GM18526 (cell line): ENCODE measurements around the gene CTDNEP1.
A peak's percentile ranks its signal among the peaks of the same experiment; 100 is the strongest.

ENCODE experiments used
- POLR2A ChIP-seq: IDR thresholded peaks from 3 replicates; pipeline ENCODE4 v1.6.1; 2011; ENCODE audit not compliant: insufficient read length; ENCODE audit errors: extremely low read depth

The CTDNEP1 gene

DNA sequence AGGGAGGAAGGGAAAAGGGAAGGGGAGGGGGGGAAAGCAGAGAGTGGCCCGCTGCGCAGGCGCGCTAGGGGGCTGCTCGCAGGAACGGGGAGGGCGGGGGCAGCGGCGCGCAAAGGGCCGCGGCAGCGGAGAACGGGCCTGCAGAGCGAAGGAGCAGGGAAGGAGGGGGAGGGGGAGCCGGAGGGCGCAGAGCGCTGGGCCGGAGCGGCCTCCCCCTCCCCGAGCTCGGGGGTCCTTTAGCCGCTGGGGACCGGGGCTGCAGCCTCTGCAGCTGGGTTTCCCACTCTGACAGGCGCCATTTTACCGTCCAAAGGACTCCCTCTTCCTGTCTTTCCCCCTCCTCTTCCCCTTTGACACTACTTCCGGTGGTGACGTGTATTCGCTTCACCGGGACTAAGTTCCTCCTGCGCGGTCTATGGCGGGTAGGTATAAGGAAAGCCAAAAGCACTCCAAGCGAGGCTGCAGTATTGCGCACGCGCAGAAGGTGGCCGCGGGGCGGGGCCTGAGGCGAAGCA, at the start of gene CTDNEP1:
CTDNEP1 (minus strand) TSS at position 74 of the 515 bp plus-strand sequence. CDS start 438 bp downstream, outside the sequence.
- TF ChIP-seq POLR2A = peak; percentile 48

DNA sequence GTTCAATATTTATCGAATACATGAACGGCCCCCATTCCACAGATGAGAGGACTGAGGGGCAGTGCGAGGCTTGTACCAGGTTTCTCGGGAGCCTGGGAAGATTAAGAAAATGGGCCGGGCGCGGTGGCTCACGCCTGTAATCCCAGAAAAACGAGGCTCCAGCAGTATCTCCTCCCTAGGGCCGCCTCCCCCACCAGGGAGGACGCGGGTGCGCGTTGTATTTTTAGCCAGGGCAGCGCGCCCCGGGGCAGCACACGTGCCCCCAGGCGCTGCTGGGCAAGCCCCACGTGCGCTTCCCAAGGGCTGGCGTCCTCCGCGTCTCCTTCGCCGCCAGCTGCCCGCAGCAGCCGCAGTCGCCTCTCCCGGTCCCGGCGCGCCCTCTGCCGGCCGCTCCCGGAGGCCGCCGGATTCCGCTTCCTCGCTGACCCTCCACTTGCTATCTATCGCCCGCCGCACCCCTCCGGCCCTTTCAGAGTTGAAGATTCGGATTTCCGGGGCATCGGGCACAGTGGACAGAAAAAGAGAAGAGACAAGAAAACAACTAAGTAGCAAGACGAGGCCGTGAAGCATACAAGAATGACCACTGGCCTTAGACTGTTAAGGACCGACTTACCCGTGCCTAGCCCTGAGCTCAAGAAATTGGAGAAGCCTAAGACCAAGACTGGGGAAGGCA, 44.8 kb upstream of the CTDNEP1 start:
- no peak for TF ChIP-seq POLR2A

DNA sequence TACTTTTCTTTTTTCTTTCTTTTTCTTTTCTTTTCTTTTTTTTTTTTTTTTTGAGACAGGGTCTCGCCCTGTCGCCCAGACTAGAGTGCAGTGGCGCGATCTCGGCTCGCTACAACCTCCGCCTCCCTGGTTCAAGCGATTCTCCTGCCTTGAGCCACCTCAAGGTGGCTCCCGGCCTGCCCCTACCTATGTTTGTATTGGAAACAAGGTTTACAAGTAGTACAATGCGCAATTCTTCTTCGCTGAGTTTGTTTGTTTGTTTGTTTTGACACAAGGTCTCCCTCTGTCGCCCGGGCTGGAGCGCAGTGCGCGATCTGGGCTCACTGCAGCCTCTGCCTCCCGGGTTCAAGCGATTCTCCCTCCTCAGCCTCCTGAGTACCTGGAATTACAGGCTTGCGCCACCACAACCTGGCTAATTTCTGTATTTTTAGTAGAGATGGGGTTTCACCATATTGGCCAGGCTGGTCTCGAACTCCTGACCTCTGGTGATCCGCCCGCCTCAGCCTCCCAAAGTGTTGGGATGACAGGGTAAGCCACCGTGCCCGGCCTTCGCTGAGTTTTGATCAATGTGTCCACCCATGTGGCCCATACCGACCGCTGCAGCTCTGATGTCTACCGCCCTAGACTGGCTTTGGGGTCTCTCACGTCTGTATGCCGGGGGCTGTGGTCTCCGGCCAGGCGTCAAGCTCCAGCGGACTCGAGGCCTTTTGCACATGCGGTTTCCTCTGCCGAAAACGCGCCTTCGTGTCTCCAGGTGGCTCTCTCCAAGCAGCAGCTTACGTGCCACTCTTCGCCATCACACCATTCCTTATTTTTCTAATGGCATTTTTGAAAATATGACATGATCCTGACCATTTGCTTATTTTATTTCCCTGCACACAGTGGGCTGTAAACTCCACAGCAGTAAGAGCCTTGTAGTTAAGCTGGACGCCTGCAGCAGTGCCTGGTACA, 44.0 kb upstream of the CTDNEP1 start:
- TF ChIP-seq POLR2A = no peak

DNA sequence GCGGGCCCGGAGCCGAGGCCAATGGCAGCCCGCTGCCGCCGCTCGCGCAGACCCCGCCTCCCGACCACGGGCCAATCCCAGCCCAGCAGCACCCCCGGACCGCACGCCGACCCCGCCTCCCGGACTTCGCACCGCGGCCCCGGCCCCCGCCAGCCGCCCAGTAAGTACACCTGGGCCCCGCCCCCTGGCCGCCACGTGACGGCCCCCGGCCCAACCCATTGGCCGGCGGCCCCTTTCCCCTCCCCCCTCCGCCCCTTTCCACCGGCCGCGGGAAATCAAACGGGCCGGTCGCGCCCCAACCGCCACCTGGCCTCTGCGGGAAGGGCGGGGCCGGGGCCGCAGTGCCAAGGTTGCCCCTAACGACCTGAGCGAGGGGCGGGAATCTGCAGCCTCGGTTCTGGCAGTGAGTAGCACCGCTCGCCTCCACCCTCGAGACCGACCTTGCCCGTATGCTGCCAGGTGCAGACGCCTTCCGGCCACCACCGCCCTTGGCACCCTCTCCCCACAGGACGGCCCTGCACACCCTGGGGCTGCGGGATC, 43.1 kb upstream of the CTDNEP1 start, which contains the start of gene YBX2:
YBX2 (minus strand) TSS at position 26 of the 540 bp plus-strand sequence. CDS start 139 bp downstream, outside the sequence.
- TF ChIP-seq POLR2A = no peak

DNA sequence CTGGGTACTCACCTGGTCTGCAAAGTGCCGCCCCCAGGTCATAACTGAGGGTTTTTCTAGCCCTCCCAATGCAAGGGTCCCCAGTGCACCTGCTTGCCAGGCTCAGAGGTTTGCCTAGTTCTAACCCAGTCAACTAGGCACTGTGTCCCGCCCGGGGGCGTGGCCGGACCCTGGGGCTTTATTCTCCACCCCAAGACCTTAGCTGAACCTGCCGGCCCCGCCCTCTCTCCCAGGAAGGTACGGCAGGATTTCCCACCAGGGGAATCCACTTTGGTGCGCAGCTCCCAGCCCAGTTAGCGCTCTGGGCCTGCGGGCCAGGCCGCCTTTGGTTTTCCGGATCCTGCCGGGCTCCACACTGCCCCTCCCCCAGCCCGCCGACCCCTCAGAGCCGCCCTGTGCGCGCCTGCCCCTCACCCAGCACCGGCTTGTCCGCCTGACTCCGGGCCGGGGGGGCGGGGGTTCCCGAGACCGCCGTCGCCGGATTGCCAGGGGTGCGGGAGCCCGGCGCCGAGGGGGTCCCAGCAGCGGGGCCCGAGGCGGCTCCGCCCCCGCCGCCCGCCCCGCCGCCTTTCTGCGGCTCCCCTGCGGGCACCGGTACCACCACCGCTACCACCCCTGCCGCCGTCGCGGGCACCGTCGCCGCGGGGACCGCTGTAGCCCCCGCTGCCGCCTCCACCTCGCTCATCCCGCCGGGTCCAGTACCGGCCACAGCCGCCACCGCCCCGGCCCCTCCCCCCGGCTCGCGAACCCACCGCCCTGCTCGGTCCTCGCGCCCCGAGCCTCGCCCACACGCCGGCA, 42.5 kb upstream of the CTDNEP1 start:
- TF ChIP-seq POLR2A = no peak

DNA sequence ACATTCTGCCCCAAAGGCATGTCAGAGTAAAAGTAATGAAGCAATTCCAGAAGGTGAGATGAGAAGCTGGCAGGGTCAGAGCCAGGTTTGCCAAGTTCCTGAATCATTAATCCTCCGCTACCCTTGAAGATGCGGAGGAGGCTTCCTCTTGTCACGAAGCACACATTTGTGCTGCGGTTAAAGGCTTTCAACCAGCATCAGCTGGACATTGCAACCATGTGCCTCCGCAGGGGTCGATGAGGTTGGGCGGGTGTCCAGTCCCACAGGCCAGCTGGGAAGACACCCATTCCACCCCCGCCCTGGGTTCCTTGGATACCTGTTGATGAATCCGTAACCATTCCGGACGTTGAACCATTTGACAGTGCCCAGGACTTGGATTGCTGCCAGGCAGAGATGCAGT, 41.6 kb upstream of the CTDNEP1 start:
- no peak for TF ChIP-seq POLR2A

DNA sequence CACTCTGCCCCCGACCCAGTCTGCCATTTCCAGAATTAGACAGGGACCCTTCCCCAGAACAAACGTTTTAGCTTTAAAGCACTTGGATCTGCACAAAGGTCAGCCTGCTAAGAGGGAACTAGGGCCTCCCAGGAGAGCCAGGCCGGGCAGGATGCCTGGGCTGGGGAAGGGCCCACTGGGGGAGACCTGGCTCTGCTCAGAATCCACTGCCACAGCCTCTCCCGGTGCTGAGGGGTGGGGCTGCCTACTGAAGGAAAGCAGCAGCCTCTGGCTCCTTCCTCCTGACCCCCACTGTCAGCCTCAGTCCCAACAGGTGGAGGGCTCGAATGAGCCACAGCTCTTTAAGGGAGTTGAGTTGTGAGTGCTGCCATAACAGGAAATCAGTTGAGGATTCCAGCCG, 41.2 kb upstream of the CTDNEP1 start:
- TF ChIP-seq POLR2A = no peak

DNA sequence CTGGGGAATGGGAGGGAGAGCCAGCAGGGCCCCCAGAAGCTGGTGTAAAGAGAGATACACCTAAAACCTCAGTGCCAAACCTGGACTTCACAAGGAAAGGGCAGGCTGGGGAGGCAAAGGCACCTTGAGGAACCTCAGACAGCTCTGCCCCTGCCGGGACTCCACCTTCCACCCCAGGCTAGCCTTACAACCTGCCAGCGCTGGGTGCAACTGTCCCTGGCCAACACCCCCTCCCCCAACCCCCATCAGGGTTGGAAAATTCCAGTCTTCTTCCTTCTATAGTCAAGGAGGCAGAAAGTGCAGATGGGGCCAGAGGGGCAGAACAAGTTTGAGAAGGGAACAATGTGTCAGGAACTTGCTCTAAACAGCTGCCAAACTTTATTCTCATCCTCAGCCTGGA, 40.7 kb upstream of the CTDNEP1 start:
- TF ChIP-seq POLR2A = no peak

DNA sequence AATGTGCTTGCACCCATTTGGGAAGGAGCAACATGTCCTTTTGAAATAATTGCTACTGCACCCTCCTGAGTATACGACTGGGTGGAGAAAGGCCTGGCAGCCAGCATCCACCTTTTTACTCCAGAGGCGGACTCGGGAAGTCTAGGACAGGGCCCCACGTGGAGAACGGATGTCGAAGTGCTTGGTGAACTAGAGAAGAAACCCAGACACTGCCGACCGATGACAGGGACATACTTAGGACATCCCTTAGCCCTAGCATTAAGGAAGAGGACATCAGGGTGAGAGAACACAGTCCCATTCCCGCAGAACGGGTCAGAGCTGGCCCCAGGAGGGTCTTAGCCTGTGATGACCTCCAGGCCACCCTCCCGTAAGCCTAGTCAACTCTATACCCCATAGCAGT, 39.2 kb upstream of the CTDNEP1 start:
- no peak for TF ChIP-seq POLR2A

DNA sequence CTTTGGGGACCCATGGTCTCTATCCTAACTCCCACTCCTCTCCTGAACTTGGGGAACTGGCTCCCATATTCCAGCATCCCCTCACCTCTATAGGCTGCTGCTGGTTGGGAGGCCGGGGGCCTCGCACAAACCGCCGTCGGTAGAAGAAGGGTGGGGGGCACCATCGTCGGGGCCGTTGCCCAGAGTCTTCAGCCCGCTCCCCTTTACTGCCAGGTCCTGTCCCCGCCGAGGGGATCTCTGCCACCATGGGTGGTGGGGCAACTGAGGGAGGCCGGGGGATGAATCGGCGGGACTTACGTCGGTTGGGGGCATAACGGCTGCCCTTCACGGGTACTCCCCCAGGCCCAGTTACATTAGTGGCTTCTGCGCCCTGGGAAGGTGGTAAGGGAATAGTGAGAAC, 38.6 kb upstream of the CTDNEP1 start:
- no peak for TF ChIP-seq POLR2A

DNA sequence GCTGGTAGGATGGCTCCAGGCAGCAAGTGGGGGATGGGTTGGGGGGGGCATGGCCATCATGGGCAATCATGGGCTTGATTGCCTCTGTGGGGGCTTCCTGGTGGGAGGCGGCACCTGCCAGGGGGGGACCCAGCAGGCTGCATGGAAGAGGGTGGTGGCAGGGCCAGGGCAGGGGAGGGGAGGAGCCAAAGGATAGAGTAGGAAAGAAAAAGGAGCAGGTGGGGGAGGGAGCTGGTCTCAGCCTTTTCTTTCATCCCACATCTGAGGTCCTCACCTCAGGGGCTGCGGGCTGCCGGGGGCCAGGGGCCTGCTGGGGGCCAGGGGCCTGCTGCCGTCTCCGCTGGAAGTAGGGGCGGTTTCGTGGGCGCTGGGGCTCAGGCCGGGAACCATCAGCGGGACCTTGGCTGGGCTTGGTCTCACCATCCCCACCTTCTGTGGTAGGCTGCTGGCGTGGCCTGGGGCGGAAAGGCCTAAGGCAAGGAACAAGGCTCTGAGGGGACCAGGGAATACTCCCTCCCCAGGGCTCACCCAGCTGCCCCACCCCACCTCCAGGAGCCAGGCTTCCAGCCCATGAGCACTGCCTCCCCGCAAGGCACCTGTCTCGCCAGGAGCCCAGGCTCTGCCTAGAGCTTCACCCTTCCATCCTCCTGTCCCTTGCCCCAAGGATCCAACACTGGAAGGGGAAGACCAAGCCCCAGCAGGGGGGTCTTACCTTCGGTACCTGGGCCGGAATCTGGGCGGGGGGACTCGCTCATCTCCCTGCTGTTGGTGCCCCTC, 37.9 kb upstream of the CTDNEP1 start:
- no peak for TF ChIP-seq POLR2A

DNA sequence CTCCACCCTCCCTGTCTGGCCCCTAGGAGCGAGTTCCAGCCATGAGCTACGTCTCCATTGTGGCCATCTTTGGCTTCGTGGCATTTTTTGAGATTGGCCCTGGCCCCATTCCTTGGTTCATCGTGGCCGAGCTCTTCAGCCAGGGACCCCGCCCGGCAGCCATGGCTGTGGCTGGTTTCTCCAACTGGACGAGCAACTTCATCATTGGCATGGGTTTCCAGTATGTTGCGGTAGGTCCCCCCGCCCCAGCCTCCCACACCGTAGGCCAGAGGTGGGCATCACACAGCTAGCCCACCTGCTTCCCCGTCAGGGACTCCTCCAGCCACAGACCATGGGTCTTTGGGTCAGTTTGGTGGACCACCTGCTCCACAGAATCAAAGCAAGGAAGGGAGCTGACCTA, 34.1 kb upstream of the CTDNEP1 start:
- no peak for TF ChIP-seq POLR2A

DNA sequence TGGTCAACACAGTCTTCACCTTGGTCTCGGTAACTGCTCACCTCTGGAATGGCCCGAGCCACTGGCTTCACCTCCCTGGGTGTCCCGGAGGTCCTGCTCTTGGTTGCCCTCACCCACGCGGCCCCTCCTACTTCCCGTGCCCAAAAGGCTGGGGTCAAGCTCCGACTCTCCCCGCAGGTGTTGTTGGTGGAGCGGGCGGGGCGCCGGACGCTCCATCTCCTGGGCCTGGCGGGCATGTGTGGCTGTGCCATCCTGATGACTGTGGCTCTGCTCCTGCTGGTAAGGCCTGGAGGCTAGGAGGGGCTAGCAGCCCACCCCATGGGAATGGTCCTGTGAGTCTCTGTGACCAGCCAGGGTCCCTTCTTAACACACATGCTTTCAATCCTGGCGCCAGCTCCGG, 33.4 kb upstream of the CTDNEP1 start:
- TF ChIP-seq POLR2A = no peak
